Kidney (tissue), 14 donors: ENCODE measurements around the gene SLC6A16. TPM values are rescaled to one million over a fixed set of nuclear protein-coding genes. Genes with fewer than 3 reads are reported as not detected.
"Not testable (repeated sequence)": the region's sequence is repeated elsewhere in the genome, so short reads cannot be mapped to it uniquely, and the experiment has no call there.

Experiments used
- DNase-seq, 5 donors: peaks; one replicate each; pipeline ENCODE4 v3.0.0-alpha.2; 2013 to 2020
- FAIRE-seq: peaks from 2 replicates; lab custom pipeline; 2012; peaks lifted over from hg19 to GRCh38; lab: Jason Lieb, UNC
- H3K27ac ChIP-seq, 2 donors: one replicate each; pipeline ENCODE4 v1.7.0; 2013; ENCODE audit warnings: low read depth in 2 of 2, low read length in 2 of 2, inconsistent platforms in 1 of 2
- H3K27me3 ChIP-seq: one replicate; pipeline ENCODE4 v1.7.1; 2013; ENCODE audit warnings: low read length, inconsistent platforms; ENCODE audit not compliant: control insufficient read depth, insufficient read depth
- H3K36me3 ChIP-seq, 3 donors: one replicate each; pipeline versions ENCODE4 v1.7.0 to v1.7.1; 2013; ENCODE audit warnings: low read length in 3 of 3, control low read depth in 1 of 3, inconsistent platforms in 1 of 3; ENCODE audit not compliant: insufficient read depth in 3 of 3, control insufficient read depth in 2 of 3
- H3K4me1 ChIP-seq, 3 donors: one replicate each; pipeline versions ENCODE4 v1.7.0 to v1.7.1; 2013; ENCODE audit warnings: low read length in 3 of 3, inconsistent platforms in 1 of 3, low read depth in 1 of 3; ENCODE audit not compliant: control insufficient read depth in 2 of 3, insufficient read depth in 2 of 3
- H3K4me3 ChIP-seq, 3 donors: one replicate each; pipeline versions ENCODE4 v1.7.0 to v1.8.1; 2013; ENCODE audit warnings: low read length in 3 of 3, control low read depth in 1 of 3, inconsistent platforms in 1 of 3
- H3K9ac ChIP-seq, 3 donors: one replicate each; pipeline versions ENCODE4 v1.7.0 to v1.7.1; 2013; ENCODE audit warnings: low read length in 3 of 3, control low read depth in 1 of 3, inconsistent platforms in 1 of 3
- H3K9me3 ChIP-seq, 3 donors: one replicate each; pipeline versions ENCODE4 v1.7.0 to v1.7.1; 2013; ENCODE audit warnings: low read length in 3 of 3, control low read depth in 1 of 3, inconsistent platforms in 1 of 3; ENCODE audit not compliant: control insufficient read depth in 2 of 3, insufficient read depth in 1 of 3
- intact Hi-C: fragments of 100-400 bp; cut with DNase I; formaldehyde crosslinking; loops from one replicate; pipeline ENCODE4 v1.11.1; 2022
- polyA plus RNA-seq: library from polyadenylated mRNA; stranded (reverse); fragments of 350-450 nt; fragmentation: Illumina TruSeq; extraction: RNeasy Lipid Tissue Mini Kit (QIAGEN cat#74804); gene quantifications from one replicate; pipeline ENCODE4 v1.2.3, GENCODE V29; 2014; ENCODE audit warnings: low read depth, low replicate concordance; ENCODE audit not compliant: insufficient read depth
- total RNA-seq: library from RNA; stranded (reverse); fragmentation: NEBNext Ultra II Directional; extraction: Animal tissue kit (Norgen Biotek cat#: 25700); gene quantifications from one replicate; pipeline ENCODE4 v1.2.1, GENCODE V29; 2021
- TF ChIP-seq, protein P1 (sequence below): IDR thresholded peaks from 3 replicates; pipeline ENCODE4 v1.5.1; 2012; ENCODE audit warnings: mild to moderate bottlenecking, moderate library complexity, borderline replicate concordance; ENCODE audit not compliant: insufficient read depth; ENCODE audit errors: extremely low read depth
- donor health status: control.
- donor health status: control.
- donor health status: control.
- donor health status: control.
- donor health status: control.
- donor health status: DM: yes; HTN: yes; CAD: no.
- donor health status: Normal renal cell carcinoma (clear cell type).

The SLC6A16 gene
- total and polyA plus RNA-seq, 2 donors from 2014 or later = 1.5 to 3.7 TPM

DNA sequence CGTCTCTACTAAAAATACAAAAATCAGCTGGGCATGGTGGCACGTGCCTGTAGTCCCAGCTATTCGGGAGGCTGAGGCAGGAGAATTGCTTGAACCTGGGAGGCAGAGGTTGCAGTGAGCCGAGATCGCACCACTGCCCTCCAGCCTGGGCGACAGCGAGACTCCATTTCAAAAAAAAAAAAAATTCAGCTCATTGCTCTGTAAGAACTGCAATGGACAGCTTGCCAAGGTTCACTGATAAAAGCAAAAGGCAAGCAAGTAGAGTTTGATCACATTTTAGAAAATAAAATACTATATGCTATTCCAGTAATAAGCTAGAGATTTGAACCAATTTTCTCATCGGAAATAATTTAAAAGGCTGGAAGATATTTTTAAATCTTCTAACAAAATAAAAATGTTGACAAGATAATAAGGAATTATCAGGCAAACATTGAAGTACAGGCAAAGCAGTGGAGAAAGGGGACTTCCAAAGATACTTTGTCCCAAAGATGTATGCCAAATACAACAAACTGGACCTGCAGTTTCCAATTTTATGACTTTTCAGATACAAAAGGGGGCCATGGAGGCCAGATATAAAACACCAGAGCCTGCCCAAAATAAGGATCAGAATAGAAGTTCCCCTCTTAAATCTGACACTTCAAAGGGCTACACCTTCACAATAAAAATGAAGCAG is 29.6 kb downstream of the SLC6A16 start:
- Histone ChIP-seq H3K36me3 (no peaks in the 10 kb centered on the region), H3K4me3 (no peak overlapping the region), H3K4me1 (no peaks in the 10 kb centered on the region), H3K27me3 (no peaks in the 10 kb centered on the region), H3K9me3 (no peaks in the 10 kb centered on the region), H3K27ac (no peak overlapping the region), H3K9ac (no peak overlapping the region)
- intact Hi-C loops = no loop called here
- TF ChIP-seq, protein P1, sequence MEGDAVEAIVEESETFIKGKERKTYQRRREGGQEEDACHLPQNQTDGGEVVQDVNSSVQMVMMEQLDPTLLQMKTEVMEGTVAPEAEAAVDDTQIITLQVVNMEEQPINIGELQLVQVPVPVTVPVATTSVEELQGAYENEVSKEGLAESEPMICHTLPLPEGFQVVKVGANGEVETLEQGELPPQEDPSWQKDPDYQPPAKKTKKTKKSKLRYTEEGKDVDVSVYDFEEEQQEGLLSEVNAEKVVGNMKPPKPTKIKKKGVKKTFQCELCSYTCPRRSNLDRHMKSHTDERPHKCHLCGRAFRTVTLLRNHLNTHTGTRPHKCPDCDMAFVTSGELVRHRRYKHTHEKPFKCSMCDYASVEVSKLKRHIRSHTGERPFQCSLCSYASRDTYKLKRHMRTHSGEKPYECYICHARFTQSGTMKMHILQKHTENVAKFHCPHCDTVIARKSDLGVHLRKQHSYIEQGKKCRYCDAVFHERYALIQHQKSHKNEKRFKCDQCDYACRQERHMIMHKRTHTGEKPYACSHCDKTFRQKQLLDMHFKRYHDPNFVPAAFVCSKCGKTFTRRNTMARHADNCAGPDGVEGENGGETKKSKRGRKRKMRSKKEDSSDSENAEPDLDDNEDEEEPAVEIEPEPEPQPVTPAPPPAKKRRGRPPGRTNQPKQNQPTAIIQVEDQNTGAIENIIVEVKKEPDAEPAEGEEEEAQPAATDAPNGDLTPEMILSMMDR = no peak
- FAIRE-seq = no peak
- no peak for DNase-seq

DNA sequence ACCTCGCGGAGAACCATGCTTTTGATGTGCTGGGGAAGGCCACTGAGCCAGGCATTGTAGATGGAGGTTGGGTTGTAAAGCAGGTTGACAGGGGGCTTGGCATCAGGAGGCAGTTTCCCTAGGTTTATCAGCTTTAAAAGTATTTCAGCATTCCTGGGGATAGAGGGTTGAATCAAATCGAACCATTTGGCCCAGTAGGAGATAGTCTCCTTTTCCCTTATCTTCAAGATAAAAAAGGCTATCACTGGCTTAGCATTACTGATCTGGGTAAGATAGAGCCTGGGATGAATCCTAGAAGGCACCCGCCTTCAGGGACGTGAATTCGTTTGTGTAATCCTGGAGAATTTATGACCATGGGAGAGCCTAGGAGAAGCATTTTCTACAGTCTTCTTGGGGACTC is 30.6 kb downstream of the SLC6A16 start:
- Histone ChIP-seq H3K27me3 (no peaks in the 10 kb centered on the region), H3K9ac (no peak overlapping the region), H3K4me3 (no peak overlapping the region), H3K27ac (no peak overlapping the region), H3K4me1 (no peaks in the 10 kb centered on the region), H3K36me3 (no peaks in the 10 kb centered on the region), H3K9me3 (no peaks in the 10 kb centered on the region)
- no peak for DNase-seq
- no peak for FAIRE-seq
- intact Hi-C loops = no loop called here
- TF ChIP-seq, protein P1 = no peak

GRCh38 chr19:49290517-49290916 is 34.5 kb downstream of the SLC6A16 start:
- TF ChIP-seq, protein P1 = no peak
- Histone ChIP-seq H3K9ac (no peak overlapping the region), H3K9me3 (no peaks in the 10 kb centered on the region), H3K27ac (no peak overlapping the region), H3K4me1 (no peaks in the 10 kb centered on the region), H3K4me3 (no peak overlapping the region), H3K27me3 (no peaks in the 10 kb centered on the region), H3K36me3 (no peaks in the 10 kb centered on the region)
- DNase-seq (no peak), FAIRE-seq (no peak)
- intact Hi-C loops = no loop called here

- H3K4me1 ChIP-seq, H3K36me3 ChIP-seq, H3K9ac ChIP-seq, FAIRE-seq, H3K9me3 ChIP-seq, H3K4me3 ChIP-seq, intact Hi-C loops, H3K27ac ChIP-seq, DNase-seq, H3K27me3 ChIP-seq: not testable (repeated sequence)
These were observed 35.7 kb downstream of the SLC6A16 start for GRCh38 chr19:49289286-49289685.

- FAIRE-seq = not testable (repeated sequence)
These were observed 36.8 kb downstream of the SLC6A16 start for GRCh38 chr19:49288205-49288604.

More at GRCh38 chr19:49288205-49288604, 36.8 kb downstream of the SLC6A16 start:
- H3K27ac ChIP-seq, H3K27me3 ChIP-seq, H3K9me3 ChIP-seq, H3K4me3 ChIP-seq, H3K9ac ChIP-seq, intact Hi-C loops, H3K36me3 ChIP-seq, DNase-seq, H3K4me1 ChIP-seq: not testable (repeated sequence)
